HL-60/S4 treated with phorbol 12-myristate 13-acetate at 8.2 ng/mL for 4 days and 3 days (cell line): ENCODE measurements around the gene EPS15.
"Not testable (repeated sequence)": the region's sequence is repeated elsewhere in the genome, so short reads cannot be mapped to it uniquely, and the experiment has no call there.

Experiments
- in situ Hi-C: fragments of 300-500 bp; cut with MboI; formaldehyde crosslinking; loops from 2 replicates; pipeline ENCODE4 v1.15.0; 2022; ENCODE audit warnings: low sequenced_read_pairs

EPS15 gene

GRCh38 chr1:51543858-51544257, 24.8 kb upstream of the EPS15 start:
- in situ Hi-C loops = no loop called here

GRCh38 chr1:51542158-51542953, 23.3 kb upstream of the EPS15 start:
- in situ Hi-C loops = no loop called here

GRCh38 chr1:51541313-51542050, 22.4 kb upstream of the EPS15 start:
- in situ Hi-C loops = no loop called here

- in situ Hi-C loops = no loop called here
Observed at GRCh38 chr1:51537568-51537967, 18.5 kb upstream of the EPS15 start.

- in situ Hi-C loops = no loop called here
Observed at GRCh38 chr1:51535006-51535592, 16.0 kb upstream of the EPS15 start.

GRCh38 chr1:51534447-51534846, 15.4 kb upstream of the EPS15 start:
- in situ Hi-C loops = no loop called here

GRCh38 chr1:51532853-51533252, 13.8 kb upstream of the EPS15 start:
- in situ Hi-C loops = no loop called here

- in situ Hi-C loops = not testable (repeated sequence)
Observed at GRCh38 chr1:51530447-51530846, 11.4 kb upstream of the EPS15 start.

GRCh38 chr1:51527144-51527543, 8.1 kb upstream of the EPS15 start:
- in situ Hi-C loops = no loop called here

- in situ Hi-C loops = no loop called here
Observed at GRCh38 chr1:51526248-51526647, 7.2 kb upstream of the EPS15 start.

GRCh38 chr1:51525295-51525694, 6.2 kb upstream of the EPS15 start:
- in situ Hi-C loops = no loop called here

GRCh38 chr1:51524817-51525216, 5.8 kb upstream of the EPS15 start:
- in situ Hi-C loops = no loop called here

- in situ Hi-C loops = no loop called here
Observed at GRCh38 chr1:51523931-51524330, 4.9 kb upstream of the EPS15 start.

GRCh38 chr1:51520700-51521248, 1.7 kb upstream of the EPS15 start:
- in situ Hi-C loops = no loop called here

GRCh38 chr1:51519865-51520699, 1.0 kb upstream of the EPS15 start:
- in situ Hi-C loops = no loop called here

GRCh38 chr1:51518586-51519047, 449 bp downstream of the EPS15 start:
- in situ Hi-C loops = no loop called here

- in situ Hi-C loops = no loop called here
Observed at GRCh38 chr1:51518033-51518585, 957 bp downstream of the EPS15 start.

GRCh38 chr1:51517361-51518032, 1.6 kb downstream of the EPS15 start:
- in situ Hi-C loops = no loop called here

GRCh38 chr1:51516649-51517158, 2.4 kb downstream of the EPS15 start:
- in situ Hi-C loops = no loop called here
